SH-SY5Y (cell line): Measurements from ENCODE around the gene NSD1.

Source experiments
- GATA2 ChIP-seq: IDR thresholded peaks from 2 replicates; pipeline ENCODE4 v1.6.1; 2011; ENCODE audit warnings: mild to moderate bottlenecking, low read depth, low read length
- GATA3 ChIP-seq: IDR thresholded peaks from 2 replicates; pipeline ENCODE4 v1.6.1; 2011; ENCODE audit warnings: low read depth, mild to moderate bottlenecking, low read length, moderate library complexity

DNA sequence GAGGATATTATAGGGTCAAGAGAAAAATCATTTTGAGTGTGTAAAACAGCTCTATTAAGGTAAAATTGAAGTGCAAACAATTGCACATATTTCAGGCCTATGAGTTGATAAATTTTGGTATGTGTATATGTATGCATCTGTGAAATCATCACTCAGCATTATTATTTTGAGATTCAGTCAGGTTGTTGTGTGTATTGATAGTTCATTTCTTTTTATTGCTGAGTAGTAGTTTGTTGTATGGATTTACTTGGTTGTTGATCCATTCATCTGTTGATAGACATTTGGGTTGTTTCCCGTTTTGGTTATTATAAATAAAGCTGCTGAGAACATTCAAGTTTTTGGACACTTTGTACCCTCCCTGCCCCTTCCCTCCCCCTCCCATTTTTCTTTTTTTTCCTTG, 119.7 kb downstream of the NSD1 start:
- TF ChIP-seq GATA2 (no peak), GATA3 (no peak)
